ENCODE results near the gene SIX1. TPM values are rescaled to one million over a fixed set of nuclear protein-coding genes. Genes with fewer than 3 reads are reported as not detected.

SIX1 gene
- total RNA-seq, 1 experiment from 2014 or later, result 0.59 TPM

- peaks cover 7% of the 10 kb centered on the region for H3K36me3 Mint-ChIP-seq
- ChIA-PET POLR2A (no interaction called here), CTCF (no interaction called here)
- ATAC-seq, result no peak
- DNase-seq (ENCODE audit: low spot score), result no peak
- no peaks in the 10 kb centered on the region for H3K27me3 Mint-ChIP-seq (ENCODE audit: low read depth)
- no peak overlapping the region for H3K27ac Mint-ChIP-seq
- no peak for TF ChIP-seq KAT7 (CRISPR knock-in tag; IDR thresholded peaks at IDR 0.05; ENCODE audit: borderline replicate concordance)
- TF ChIP-seq ATF6 (CRISPR knock-in tag; IDR thresholded peaks at IDR 0.05), result no peak
- H3K9me3 Mint-ChIP-seq, result peaks cover 28% of the 10 kb centered on the region
- H3K4me1 Mint-ChIP-seq, result peaks cover 6% of the 10 kb centered on the region
- no peak overlapping the region for H3K4me3 Mint-ChIP-seq
These were observed 46.0 kb upstream of the SIX1 start for GRCh38 chr14:60695327-60695726.

- Mint-ChIP-seq H3K9me3 (0 out of 2 replicates have a peak, but pooled peaks cover under 1% of the 10 kb centered on the region), H3K27me3 (ENCODE audit: low read depth) (no peaks in the 10 kb centered on the region), H3K4me1 (peaks cover 19% of the 10 kb centered on the region), H3K4me3 (no peak overlapping the region), H3K36me3 (no peaks in the 10 kb centered on the region), H3K27ac (no peak overlapping the region)
- ATAC-seq, result no peak
- ChIA-PET POLR2A (no interaction called here), CTCF (no interaction called here)
- TF ChIP-seq CREB1 (CRISPR knock-in tag; IDR thresholded peaks at IDR 0.05) (no peak), ATF3 (CRISPR knock-in tag; conservative IDR thresholded peaks at IDR 0.05) (no peak), ZNF416 (CRISPR knock-in tag; IDR thresholded peaks at IDR 0.05) (no peak), IRF2 (CRISPR knock-in tag; IDR thresholded peaks at IDR 0.05; ENCODE audit: borderline replicate concordance, low read depth) (no peak), ZNF317 (CRISPR knock-in tag; IDR thresholded peaks at IDR 0.05; ENCODE audit: borderline replicate concordance, low read depth) (no peak)
- no peak for DNase-seq (ENCODE audit: low spot score)
These were observed 42.3 kb upstream of the SIX1 start for GRCh38 chr14:60691383-60692113.

- DNase-seq (ENCODE audit: low spot score) (no peak), ATAC-seq (no peak)
- Mint-ChIP-seq H3K36me3 (no peaks in the 10 kb centered on the region), H3K9me3 (peaks cover 4% of the 10 kb centered on the region; the same call in 1 of the 2 replicates), H3K4me3 (no peak overlapping the region), H3K27ac (no peak overlapping the region), H3K4me1 (peaks cover 13% of the 10 kb centered on the region), H3K27me3 (ENCODE audit: low read depth) (no peaks in the 10 kb centered on the region)
- POLR2A ChIA-PET, result no interaction called here
- CTCF ChIA-PET, result no interaction called here
- TF ChIP-seq SMAD4 (CRISPR knock-in tag; IDR thresholded peaks at IDR 0.05), result no peak
- TF ChIP-seq SMAD3 (CRISPR knock-in tag; IDR thresholded peaks at IDR 0.05; ENCODE audit: borderline replicate concordance), result no peak
- TF ChIP-seq HMGXB4 (CRISPR knock-in tag; IDR thresholded peaks at IDR 0.05), result no peak
- TF ChIP-seq ZNF281 (CRISPR knock-in tag; IDR thresholded peaks at IDR 0.05), result no peak
- no peak for TF ChIP-seq ZNF532 (CRISPR knock-in tag; IDR thresholded peaks at IDR 0.05; ENCODE audit: borderline replicate concordance)
- TF ChIP-seq ZNF396 (CRISPR knock-in tag; IDR thresholded peaks at IDR 0.05; ENCODE audit: borderline replicate concordance), result no peak
- no peak for TF ChIP-seq NR2C2 (CRISPR knock-in tag; IDR thresholded peaks at IDR 0.05)
- TF ChIP-seq RELA (CRISPR knock-in tag; IDR thresholded peaks at IDR 0.05; ENCODE audit: borderline replicate concordance), result no peak
- TF ChIP-seq ZNF416 (CRISPR knock-in tag; IDR thresholded peaks at IDR 0.05), result no peak
- no peak for TF ChIP-seq MYBL2 (CRISPR knock-in tag; IDR thresholded peaks at IDR 0.05)
- TF ChIP-seq ATF6 (CRISPR knock-in tag; IDR thresholded peaks at IDR 0.05), result no peak
- no peak for TF ChIP-seq ETV6 (CRISPR knock-in tag; IDR thresholded peaks at IDR 0.05)
- no peak for TF ChIP-seq ZNF317 (CRISPR knock-in tag; IDR thresholded peaks at IDR 0.05; ENCODE audit: borderline replicate concordance, low read depth)
These were observed 37.6 kb upstream of the SIX1 start for GRCh38 chr14:60686865-60687264.

All from WTC11 (cell line).